BLaER1 (cell line): Measurements from ENCODE around the gene PDE3A.

Experiments used
- H3K27ac ChIP-seq: shearing (Covaris generic); formaldehyde crosslinking; 2 replicates; pipeline ENCODE4 v1.8.1; 2022
- H3K27me3 ChIP-seq: shearing (Covaris generic); formaldehyde crosslinking; 2 replicates; pipeline ENCODE4 v1.8.1; 2022
- H3K36me3 ChIP-seq: shearing (Covaris generic); formaldehyde crosslinking; 2 replicates; pipeline ENCODE4 v1.8.1; 2022
- H3K4me1 ChIP-seq: shearing (Covaris generic); formaldehyde crosslinking; 2 replicates; pipeline ENCODE4 v1.8.1; 2022
- H3K4me2 ChIP-seq: shearing (Covaris generic); formaldehyde crosslinking; 2 replicates; pipeline ENCODE4 v1.8.1; 2022
- H3K4me3 ChIP-seq: shearing (Covaris generic); formaldehyde crosslinking; 2 replicates; pipeline ENCODE4 v1.8.1; 2022
- H3K9ac ChIP-seq: shearing (Covaris generic); formaldehyde crosslinking; 2 replicates; pipeline ENCODE4 v1.8.1; 2022
- H3K9me3 ChIP-seq: shearing (Covaris generic); formaldehyde crosslinking; 2 replicates; pipeline ENCODE4 v1.8.1; 2022
- H4K20me1 ChIP-seq: shearing (Covaris generic); formaldehyde crosslinking; 2 replicates; pipeline ENCODE4 v1.8.1; 2022
- Cebpa-rat ChIP-seq: shearing (Covaris generic); IDR thresholded peaks from 2 replicates; pipeline ENCODE4 v1.8.1; 2022

PDE3A gene

DNA sequence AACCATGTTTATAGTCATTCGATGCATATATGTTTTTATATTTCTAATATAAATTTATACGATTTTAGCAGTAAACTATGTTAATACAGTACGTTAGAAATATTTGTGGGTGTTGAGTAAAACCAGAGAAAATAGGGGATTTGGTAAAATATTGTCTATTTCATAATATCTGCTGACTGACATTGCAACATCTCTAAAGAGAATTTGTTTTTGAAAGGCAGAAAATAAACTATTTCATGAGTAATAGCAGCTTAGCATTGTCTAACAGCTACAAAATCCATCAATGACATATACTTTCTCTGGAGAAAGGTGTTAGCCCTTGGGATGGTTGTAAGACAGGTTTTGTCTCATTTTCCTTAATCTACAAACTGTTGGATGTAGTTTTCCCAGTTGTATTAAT, 144.9 kb downstream of the PDE3A start:
- H3K27ac ChIP-seq = no peak overlapping the region

DNA sequence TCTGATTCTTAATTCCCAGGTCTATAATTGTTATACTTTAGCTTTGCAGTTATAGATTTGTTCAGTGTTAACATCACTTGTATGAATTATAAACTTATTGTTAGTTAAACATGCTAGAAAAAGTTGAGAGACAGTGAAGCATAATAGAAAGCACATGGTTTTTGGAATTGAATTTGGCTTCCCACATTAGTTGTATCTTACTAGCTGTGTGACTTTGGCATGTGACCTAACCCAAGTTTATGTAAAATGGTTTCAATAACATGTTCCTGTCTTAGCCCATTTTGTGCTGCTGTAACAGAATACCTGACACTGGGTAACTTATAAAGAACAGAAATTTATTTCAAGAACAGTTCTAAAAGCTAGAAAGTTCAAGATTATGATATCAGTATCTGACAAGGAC, 146.3 kb downstream of the PDE3A start:
- no peak overlapping the region for H3K4me3 ChIP-seq
- H4K20me1 ChIP-seq = no peaks in the 10 kb centered on the region
- no peak overlapping the region for H3K9ac ChIP-seq
- no peaks in the 10 kb centered on the region for H3K36me3 ChIP-seq
- H3K27ac ChIP-seq = no peak overlapping the region
- no peaks in the 10 kb centered on the region for H3K4me1 ChIP-seq
- H3K9me3 ChIP-seq = no peaks in the 10 kb centered on the region
- H3K27me3 ChIP-seq = no peaks in the 10 kb centered on the region
- no peak overlapping the region for H3K4me2 ChIP-seq
- TF ChIP-seq Cebpa-rat = no peak

More for the DNA sequence above, 144.9 kb downstream of the PDE3A start:
- Histone ChIP-seq H3K4me1 (no peaks in the 10 kb centered on the region), H3K4me2 (no peak overlapping the region), H3K9me3 (no peaks in the 10 kb centered on the region), H3K9ac (no peak overlapping the region), H4K20me1 (no peaks in the 10 kb centered on the region), H3K4me3 (no peak overlapping the region), H3K27me3 (no peaks in the 10 kb centered on the region), H3K36me3 (no peaks in the 10 kb centered on the region)
- no peak for TF ChIP-seq Cebpa-rat

DNA sequence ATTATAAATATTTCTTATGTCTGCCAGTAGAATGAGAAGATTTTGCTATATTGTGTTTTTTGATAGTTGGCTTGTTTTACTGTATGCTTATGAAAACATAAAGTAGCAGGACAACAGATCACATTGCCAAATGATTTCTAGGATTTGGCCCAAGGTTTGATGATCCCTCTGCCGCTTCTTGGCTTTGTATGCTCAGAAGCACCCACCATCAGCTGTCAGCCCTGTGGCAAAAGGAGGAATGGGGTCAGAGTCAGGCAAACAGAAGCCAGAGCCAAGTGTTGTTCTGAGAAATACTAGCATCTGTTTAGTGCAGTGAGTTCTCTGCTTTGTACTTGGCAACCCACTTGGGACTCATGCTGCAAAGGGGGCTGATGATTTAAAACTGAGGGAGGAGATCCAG, 152.2 kb downstream of the PDE3A start:
- H3K27ac ChIP-seq = no peak overlapping the region
- no peak overlapping the region for H3K9ac ChIP-seq
- no peaks in the 10 kb centered on the region for H3K36me3 ChIP-seq
- no peaks in the 10 kb centered on the region for H4K20me1 ChIP-seq
- H3K9me3 ChIP-seq = no peaks in the 10 kb centered on the region
- no peak overlapping the region for H3K4me3 ChIP-seq
- TF ChIP-seq Cebpa-rat = no peak
- H3K4me2 ChIP-seq = no peak overlapping the region
- no peaks in the 10 kb centered on the region for H3K4me1 ChIP-seq
- no peaks in the 10 kb centered on the region for H3K27me3 ChIP-seq

DNA sequence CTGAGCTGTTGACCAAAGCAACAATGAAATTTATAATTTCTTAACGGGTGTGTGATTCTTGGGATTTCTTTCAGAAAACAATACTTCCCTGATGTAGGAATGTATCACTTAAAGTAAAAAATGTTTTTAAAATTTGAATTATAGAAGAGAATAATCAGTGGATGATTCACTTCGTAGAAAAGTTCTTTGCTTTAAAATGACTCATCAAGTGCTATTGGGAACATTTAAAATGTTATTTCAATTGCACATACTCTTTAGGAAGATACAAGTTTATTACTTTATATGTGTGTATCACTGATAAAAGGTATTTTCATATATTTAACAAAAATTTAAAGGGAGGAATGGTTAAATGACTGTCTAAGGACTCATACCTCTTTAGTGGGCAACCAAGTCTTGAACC, 155.3 kb downstream of the PDE3A start:
- no peak overlapping the region for H3K27ac ChIP-seq
- no peak for TF ChIP-seq Cebpa-rat

DNA sequence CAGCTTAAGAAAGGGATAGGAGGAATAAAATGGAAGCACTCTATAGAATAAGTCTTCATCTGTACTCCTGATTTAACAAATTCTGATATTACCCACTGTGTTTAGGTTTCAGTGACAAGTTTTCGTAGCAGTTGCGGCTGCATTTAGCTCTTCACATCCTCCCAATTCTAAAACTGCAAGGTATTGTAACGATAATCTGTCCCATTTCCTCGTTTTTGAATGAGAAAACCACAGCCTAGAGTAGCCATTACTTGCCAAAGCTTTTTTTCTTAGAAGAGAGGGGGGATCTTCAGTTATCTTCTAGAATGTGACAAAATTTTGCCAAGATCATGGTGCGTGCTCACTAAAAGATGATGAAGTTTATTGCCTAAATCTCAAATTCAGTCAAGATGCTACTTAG, 155.8 kb downstream of the PDE3A start:
- no peak for TF ChIP-seq Cebpa-rat
- Histone ChIP-seq H3K4me2 (no peak overlapping the region), H3K4me3 (no peak overlapping the region), H3K36me3 (no peaks in the 10 kb centered on the region), H3K4me1 (no peaks in the 10 kb centered on the region), H3K27ac (no peak overlapping the region), H3K27me3 (no peaks in the 10 kb centered on the region), H3K9ac (no peak overlapping the region), H3K9me3 (no peaks in the 10 kb centered on the region), H4K20me1 (no peaks in the 10 kb centered on the region)

More for the DNA sequence above, 155.3 kb downstream of the PDE3A start:
- no peaks in the 10 kb centered on the region for H3K36me3 ChIP-seq
- no peaks in the 10 kb centered on the region for H4K20me1 ChIP-seq
- no peaks in the 10 kb centered on the region for H3K9me3 ChIP-seq
- H3K4me2 ChIP-seq = no peak overlapping the region
- no peaks in the 10 kb centered on the region for H3K27me3 ChIP-seq
- no peak overlapping the region for H3K9ac ChIP-seq
- no peaks in the 10 kb centered on the region for H3K4me1 ChIP-seq
- no peak overlapping the region for H3K4me3 ChIP-seq

DNA sequence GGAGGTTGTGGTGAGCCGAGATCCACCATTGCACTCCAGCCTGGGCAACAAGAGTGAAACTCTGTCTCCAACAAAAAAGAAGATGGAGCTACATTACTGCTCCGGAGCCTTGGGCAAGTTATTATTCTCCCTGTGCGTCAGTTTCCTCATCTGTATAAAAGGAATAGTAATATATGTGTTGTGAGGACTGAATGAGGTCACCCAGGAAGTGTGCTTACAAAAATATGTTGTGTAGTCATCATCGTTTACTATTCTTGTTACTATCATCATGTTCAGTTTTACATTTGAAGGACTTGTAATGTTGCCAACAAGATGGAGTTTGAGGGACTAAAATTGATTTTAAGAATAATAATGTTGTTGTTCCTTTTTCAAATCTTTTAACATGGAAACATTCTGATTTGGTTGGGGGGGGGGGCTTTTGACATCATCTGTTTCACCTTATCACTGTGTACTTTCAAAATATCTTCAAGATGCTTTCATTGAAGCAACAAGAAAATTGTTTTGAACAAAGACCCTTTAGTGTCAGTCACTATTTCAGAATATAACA, 156.8 kb downstream of the PDE3A start:
- H3K27me3 ChIP-seq = no peaks in the 10 kb centered on the region
- no peaks in the 10 kb centered on the region for H4K20me1 ChIP-seq
- H3K4me2 ChIP-seq = no peak overlapping the region

DNA sequence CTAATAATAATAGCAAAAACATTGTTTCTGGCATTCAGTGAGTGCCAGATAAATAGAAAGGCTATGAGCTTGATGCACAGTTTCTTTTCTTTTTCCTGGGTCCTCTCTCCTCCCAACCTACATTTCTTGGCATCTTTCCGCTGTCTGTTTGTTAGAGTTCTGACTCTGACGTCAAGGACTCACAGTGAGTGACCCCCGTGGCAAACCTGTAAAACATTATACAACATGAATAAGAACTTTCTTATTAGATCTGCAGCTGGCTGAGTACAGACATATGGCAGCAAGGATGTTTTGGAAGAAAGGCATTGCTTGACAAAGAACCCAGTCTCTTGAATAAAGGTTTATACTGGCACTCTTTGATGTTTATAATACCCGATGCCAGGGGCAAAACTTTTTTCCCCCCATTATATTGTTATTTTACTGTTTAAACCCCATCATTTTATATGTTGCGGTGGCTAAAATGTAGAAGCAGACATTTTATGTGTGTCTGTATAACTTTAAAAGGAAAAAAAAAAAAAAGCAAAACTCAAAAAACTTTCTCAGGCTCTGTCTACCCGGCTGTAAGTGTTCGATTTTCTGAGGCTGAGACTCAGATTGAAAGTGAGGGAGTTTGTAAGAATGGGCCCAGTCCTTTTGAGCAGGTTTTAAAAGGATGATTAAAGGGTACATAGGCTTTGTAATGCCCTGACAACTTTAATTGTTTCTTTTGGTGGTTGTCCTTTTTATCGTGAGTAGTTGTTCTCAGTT, 159.3 kb downstream of the PDE3A start:
- no peak overlapping the region for H3K4me2 ChIP-seq
- no peak overlapping the region for H3K9ac ChIP-seq
- no peaks in the 10 kb centered on the region for H3K9me3 ChIP-seq
- no peaks in the 10 kb centered on the region for H3K36me3 ChIP-seq
- no peak overlapping the region for H3K4me3 ChIP-seq
- H3K27ac ChIP-seq = no peak overlapping the region
- H4K20me1 ChIP-seq = no peaks in the 10 kb centered on the region
- TF ChIP-seq Cebpa-rat = no peak
- no peaks in the 10 kb centered on the region for H3K4me1 ChIP-seq
- H3K27me3 ChIP-seq = no peaks in the 10 kb centered on the region

More for the DNA sequence above, 156.8 kb downstream of the PDE3A start:
- no peak overlapping the region for H3K4me3 ChIP-seq
- no peaks in the 10 kb centered on the region for H3K9me3 ChIP-seq
- H3K4me1 ChIP-seq = no peaks in the 10 kb centered on the region
- no peak for TF ChIP-seq Cebpa-rat
- no peak overlapping the region for H3K27ac ChIP-seq
- H3K36me3 ChIP-seq = no peaks in the 10 kb centered on the region
- no peak overlapping the region for H3K9ac ChIP-seq

DNA sequence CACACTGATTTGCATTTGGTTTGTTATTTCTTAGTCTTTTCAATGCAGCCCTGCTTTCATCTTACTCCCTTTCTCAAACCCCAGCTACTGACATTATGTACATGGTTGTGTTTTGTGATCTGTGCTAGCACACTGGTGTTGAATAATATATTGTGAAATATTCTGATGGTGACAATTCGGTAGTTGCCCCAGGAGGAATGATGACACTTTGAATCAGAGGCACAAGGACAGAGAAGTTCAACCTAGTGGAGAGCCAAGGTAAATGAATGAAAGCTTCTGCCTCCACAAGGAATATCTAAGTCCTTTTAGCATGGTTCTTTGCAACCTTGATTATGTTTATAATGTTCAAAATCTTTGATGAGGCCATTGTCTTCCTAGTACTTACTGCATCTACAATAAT, 159.9 kb downstream of the PDE3A start:
- no peaks in the 10 kb centered on the region for H3K9me3 ChIP-seq
- H3K4me1 ChIP-seq = no peaks in the 10 kb centered on the region
- no peaks in the 10 kb centered on the region for H4K20me1 ChIP-seq
- TF ChIP-seq Cebpa-rat = no peak
- no peaks in the 10 kb centered on the region for H3K27me3 ChIP-seq
- no peaks in the 10 kb centered on the region for H3K36me3 ChIP-seq
- H3K27ac ChIP-seq = no peak overlapping the region
- no peak overlapping the region for H3K4me3 ChIP-seq
- H3K9ac ChIP-seq = no peak overlapping the region
- H3K4me2 ChIP-seq = no peak overlapping the region

DNA sequence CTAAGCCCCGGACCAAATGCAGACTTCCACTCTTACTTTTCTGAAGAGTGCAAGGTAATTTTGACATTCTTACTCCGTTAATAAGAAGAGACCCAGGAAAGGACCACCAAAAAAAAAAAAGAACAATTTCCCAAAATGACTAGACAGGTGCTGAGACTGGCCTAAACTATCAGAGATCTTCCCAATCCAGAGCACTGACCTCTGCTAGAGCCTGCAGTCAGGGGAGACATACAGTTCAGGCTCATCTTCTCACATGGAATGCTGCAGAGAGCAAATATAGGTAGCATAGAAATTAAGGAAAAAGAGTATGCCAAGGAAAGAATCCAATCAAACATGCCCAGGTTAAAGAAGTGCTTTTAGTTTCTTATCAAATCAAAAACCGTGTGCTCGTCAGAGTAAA, 177.9 kb downstream of the PDE3A start:
- H3K27me3 ChIP-seq = no peaks in the 10 kb centered on the region
- H3K27ac ChIP-seq = no peak overlapping the region

DNA sequence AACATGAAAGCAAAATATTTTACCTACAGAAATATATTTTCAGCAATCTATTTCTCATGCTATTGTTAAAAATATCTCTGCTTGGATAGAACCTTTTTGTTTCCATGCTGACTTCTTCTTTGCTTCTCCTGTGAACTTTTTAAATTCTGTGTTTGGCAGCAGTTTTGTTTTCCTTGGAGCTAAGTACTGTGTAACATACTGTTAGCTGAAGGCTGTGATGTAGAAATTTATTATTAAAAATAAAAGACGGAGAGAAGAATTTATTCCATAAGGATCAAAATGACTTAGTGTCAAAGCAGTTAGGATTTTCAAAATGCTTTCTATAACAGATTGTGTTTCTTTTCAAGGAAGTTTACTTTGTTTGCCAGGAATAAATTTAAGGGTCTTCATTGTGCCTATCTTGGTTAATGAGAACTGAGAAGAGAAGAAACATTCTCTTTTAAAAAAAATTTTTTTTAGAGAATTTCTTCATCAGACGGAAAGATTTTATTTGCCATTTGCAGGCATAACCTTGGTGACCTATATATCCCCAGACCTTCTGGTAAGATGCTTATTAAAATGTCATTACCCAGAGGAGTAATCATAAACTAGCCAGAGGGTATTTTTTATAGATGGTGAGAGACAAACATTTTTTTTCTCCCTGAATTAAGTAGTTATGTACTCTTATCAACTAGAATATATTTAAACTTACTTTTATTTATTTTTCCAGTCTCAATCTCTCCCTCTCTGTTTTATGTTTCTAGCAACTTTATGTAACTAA, 179.7 kb downstream of the PDE3A start:
- Histone ChIP-seq H4K20me1 (no peaks in the 10 kb centered on the region), H3K9ac (no peak overlapping the region), H3K27me3 (no peaks in the 10 kb centered on the region), H3K4me1 (no peaks in the 10 kb centered on the region), H3K9me3 (peaks cover 6% of the 10 kb centered on the region; the same call in 1 of the 2 replicates), H3K4me2 (no peak overlapping the region), H3K27ac (no peak overlapping the region), H3K36me3 (no peaks in the 10 kb centered on the region), H3K4me3 (no peak overlapping the region)
- no peak for TF ChIP-seq Cebpa-rat

More for the DNA sequence above, 177.9 kb downstream of the PDE3A start:
- no peak overlapping the region for H3K9ac ChIP-seq
- TF ChIP-seq Cebpa-rat = no peak
- H3K9me3 ChIP-seq = no peaks in the 10 kb centered on the region
- no peaks in the 10 kb centered on the region for H3K4me1 ChIP-seq
- H3K4me3 ChIP-seq = no peak overlapping the region
- no peak overlapping the region for H3K4me2 ChIP-seq
- no peaks in the 10 kb centered on the region for H3K36me3 ChIP-seq
- H4K20me1 ChIP-seq = no peaks in the 10 kb centered on the region
